Sigmoid colon (tissue), 7 donors: ENCODE data around the gene NCS1. TPM values are rescaled to one million over a fixed set of nuclear protein-coding genes. Genes with fewer than 3 reads are reported as not detected.

Source experiments
- DNase-seq: peaks from one replicate; pipeline ENCODE4 v3.0.0-alpha.2; 2019
- H3K27ac ChIP-seq, 4 donors: fragments of 200-600 bp; sonication (generic); one replicate each; pipeline ENCODE4 v1.5.1; 2016 to 2019; ENCODE audit warnings: mild to moderate bottlenecking in 1 of 4
- H3K27me3 ChIP-seq, 3 donors: fragments of 200-600 bp; sonication (generic); one replicate each; pipeline ENCODE4 v1.5.1; 2019; ENCODE audit warnings: mild to moderate bottlenecking in 1 of 3
- H3K36me3 ChIP-seq, 4 donors: fragments of 200-600 bp; sonication (generic); one replicate each; pipeline ENCODE4 v1.5.1; 2016 to 2019
- H3K4me1 ChIP-seq, 4 donors: fragments of 200-600 bp; sonication (generic); one replicate each; pipeline ENCODE4 v1.5.1; 2017 to 2019
- H3K4me3 ChIP-seq, 4 donors: fragments of 200-600 bp; sonication (generic); one replicate each; pipeline ENCODE4 v1.5.1; 2017 to 2019; ENCODE audit warnings: mild to moderate bottlenecking in 2 of 4, moderate library complexity in 1 of 4
- H3K9me3 ChIP-seq, 4 donors: fragments of 200-600 bp in 3 of 4; sonication (generic) in 3 of 4; one replicate each; pipeline versions ENCODE4 v1.5.1 to v1.6.1; 2013 to 2019
- CTCF ChIP-seq, 4 experiments: fragments of 450-650 bp in 3 of 4; fragments of 200-600 bp in 1 of 4; IDR thresholded peaks; one replicate each; pipeline ENCODE4 v1.5.1; 2016 to 2019; ENCODE audit warnings: antibody characterized with exemption in 4 of 4, mild to moderate bottlenecking in 3 of 4, moderate library complexity in 2 of 4
- EP300 ChIP-seq, 4 donors: sonication (generic); formaldehyde crosslinking; IDR thresholded peaks; one replicate each; pipeline ENCODE4 v1.6.1; 2017; ENCODE audit warnings: antibody characterized with exemption in 4 of 4
- POLR2A ChIP-seq, 2 donors: fragments of 450-650 bp; IDR thresholded peaks; one replicate each; pipeline ENCODE4 v1.6.1; 2016; ENCODE audit warnings: antibody characterized with exemption in 2 of 2, mild to moderate bottlenecking in 2 of 2, moderate library complexity in 2 of 2
- POLR2AphosphoS5 ChIP-seq, 4 donors: sonication (generic); formaldehyde crosslinking; IDR thresholded peaks; one replicate each; pipeline ENCODE4 v1.6.1; 2017; ENCODE audit warnings: antibody characterized with exemption in 4 of 4
- WGBS, 2 donors: extraction: QIAGEN DNeasy Blood & Tissue Kit; methylation state at CpG; one replicate each; pipeline ENCODE4 v1.1.7; 2013; 5-methylcytosine and 5-hydroxymethylcytosine counted together
- intact Hi-C: fragments of 100-400 bp; cut with DNase I; formaldehyde crosslinking; loops from one replicate; pipeline ENCODE4 v1.15.1; 2023
- polyA plus RNA-seq, 3 donors: library from polyadenylated mRNA; stranded (reverse); fragments of 200-250 nt; gene quantifications; one replicate each; pipeline ENCODE4 v1.2.3, GENCODE V29; 2013
- total RNA-seq, 4 donors: library from RNA; depleted of rRNA; stranded (reverse); fragments of >200 nt; gene quantifications; one replicate each; pipeline ENCODE4 v1.1.0, GENCODE V29; 2016
- donor health status: healthy with polysubstance abuse.
- donor health status: Bipolar disorder and iron deficiency.
- donor health status: healthy.

NCS1 gene
- total and polyA plus RNA-seq, 7 donors = 0.69 to 133 (median 78.5) TPM

DNA sequence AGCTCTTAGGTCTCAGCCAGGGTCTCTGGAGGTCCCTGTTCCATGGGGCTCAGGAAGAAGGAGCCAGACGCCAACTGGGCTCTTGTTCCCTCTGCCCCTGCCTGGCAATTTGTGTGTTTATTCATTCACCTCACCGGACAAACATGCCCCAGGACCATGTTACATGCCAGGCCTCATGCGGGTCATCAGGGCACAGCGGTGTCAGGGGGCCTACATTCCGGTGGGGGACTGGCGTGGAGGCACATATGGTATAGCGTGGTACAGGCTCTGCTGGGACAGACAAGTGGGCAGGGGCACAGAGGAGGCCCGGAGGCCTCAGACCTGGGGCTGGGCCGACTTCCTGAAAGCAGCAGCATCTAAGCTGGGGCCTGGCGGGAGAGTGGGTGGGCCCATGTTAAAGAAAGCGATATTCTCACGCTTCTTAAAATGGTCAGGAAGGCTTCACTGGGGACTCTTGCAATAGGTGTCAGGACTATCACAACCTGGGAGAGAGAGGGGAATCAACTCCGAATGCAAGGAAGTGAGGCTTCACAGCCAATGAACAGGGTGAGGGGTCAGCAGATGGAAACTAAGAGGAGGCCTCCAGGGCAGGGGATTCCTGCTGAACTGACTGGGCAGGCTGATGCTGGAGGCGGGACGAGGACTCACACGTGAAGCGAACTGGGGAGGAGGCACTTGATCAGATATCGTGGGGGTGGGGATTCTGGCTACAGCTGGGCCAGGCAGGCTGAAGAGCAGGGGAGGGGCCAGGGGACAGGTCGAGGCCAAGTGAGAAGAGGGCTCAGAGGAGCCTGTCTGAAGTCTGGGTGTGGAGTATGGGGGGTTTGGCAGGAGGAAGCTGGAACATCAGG lies 41.9 kb downstream of the NCS1 start:
- no peak for TF ChIP-seq CTCF (IDR thresholded peaks at IDR 0.05)
- TF ChIP-seq POLR2A (IDR thresholded peaks at IDR 0.05) = no peak
- no peak for TF ChIP-seq EP300 (IDR thresholded peaks at IDR 0.05)
- TF ChIP-seq POLR2AphosphoS5 (IDR thresholded peaks at IDR 0.05) = no peak
- Histone ChIP-seq H3K9me3 (no peaks in the 10 kb centered on the region), H3K4me3 (no peak overlapping the region), H3K27ac (peak overlapping the region; percentile 69 to 99 (median 76)), H3K27me3 (no peaks in the 10 kb centered on the region), H3K4me1 (peaks cover 0 to 78% (median 68%) of the 10 kb centered on the region in 4 donors), H3K36me3 (peaks cover 0 to 20% (median 7%) of the 10 kb centered on the region in 4 donors)
- no peak for DNase-seq
- 80 to 88% methylated on average over 19 of the region's 19 CpGs for WGBS, 2 donors
- intact Hi-C loops = no loop called here

- TF ChIP-seq CTCF (IDR thresholded peaks at IDR 0.05) (no peak), EP300 (IDR thresholded peaks at IDR 0.05) (no peak), POLR2A (IDR thresholded peaks at IDR 0.05) (no peak), POLR2AphosphoS5 (IDR thresholded peaks at IDR 0.05) (no peak)
- intact Hi-C loops = no loop called here
- DNase-seq = no peak
- Histone ChIP-seq H3K9me3 (no peaks in the 10 kb centered on the region), H3K4me1 (peaks cover 0 to 78% (median 68%) of the 10 kb centered on the region in 4 donors), H3K27ac (peak overlapping the region; percentile 69 to 99 (median 76)), H3K4me3 (no peak overlapping the region), H3K27me3 (no peaks in the 10 kb centered on the region), H3K36me3 (peaks cover 0 to 20% (median 7%) of the 10 kb centered on the region in 4 donors)
- WGBS, 2 donors = 76 to 82% methylated on average over 3 of the region's 3 CpGs
These were observed 42.7 kb downstream of the NCS1 start for GRCh38 chr9:130214776-130215340.

- WGBS, 2 donors = 84 to 91% methylated on average over 16 of the region's 16 CpGs
- TF ChIP-seq CTCF (IDR thresholded peaks at IDR 0.05) (no peak), POLR2AphosphoS5 (IDR thresholded peaks at IDR 0.05) (peak in 3 of 4 donors; percentile 18 to 65 (median 39)), POLR2A (IDR thresholded peaks at IDR 0.05) (no peak), EP300 (IDR thresholded peaks at IDR 0.05) (no peak)
- Histone ChIP-seq H3K4me1 (peaks cover 0 to 78% (median 69%) of the 10 kb centered on the region in 4 donors), H3K27me3 (no peaks in the 10 kb centered on the region), H3K9me3 (no peaks in the 10 kb centered on the region), H3K27ac (peak overlapping the region; percentile 69 to 99 (median 76)), H3K4me3 (no peak overlapping the region), H3K36me3 (peaks cover 0 to 20% (median 7%) of the 10 kb centered on the region in 4 donors)
- peak; percentile 89 for DNase-seq
- intact Hi-C loops = no loop called here
These were observed 43.3 kb downstream of the NCS1 start for GRCh38 chr9:130215341-130216119.

DNA sequence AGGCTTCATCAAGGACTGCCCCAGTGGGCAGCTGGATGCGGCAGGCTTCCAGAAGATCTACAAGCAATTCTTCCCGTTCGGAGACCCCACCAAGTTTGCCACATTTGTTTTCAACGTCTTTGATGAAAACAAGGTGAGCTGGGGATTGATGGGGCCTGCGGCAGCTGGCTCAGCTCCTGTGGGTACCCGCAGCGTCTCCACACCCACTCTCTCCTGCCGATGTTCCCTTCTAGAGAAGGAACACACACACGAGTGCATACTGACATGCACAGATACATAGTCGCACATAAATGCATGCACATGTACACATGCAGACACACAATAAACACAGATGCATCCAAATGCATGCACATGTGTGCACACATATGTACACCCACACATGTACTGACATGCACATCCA lies 45.6 kb downstream of the NCS1 start:
- TF ChIP-seq POLR2A (IDR thresholded peaks at IDR 0.05) (no peak), CTCF (IDR thresholded peaks at IDR 0.05) (no peak)
- Histone ChIP-seq H3K4me1 (peaks cover 0 to 68% (median 58%) of the 10 kb centered on the region in 4 donors), H3K27me3 (no peaks in the 10 kb centered on the region), H3K27ac (peak overlapping the region in 3 of 4 donors; percentile 75 to 99 (median 78)), H3K4me3 (no peak overlapping the region), H3K9me3 (no peaks in the 10 kb centered on the region), H3K36me3 (peaks cover 0 to 18% (median 9%) of the 10 kb centered on the region in 4 donors)
- no peak for DNase-seq
- 92 to 94% methylated on average over 10 of the region's 10 CpGs for WGBS, 2 donors
- intact Hi-C loops = no loop called here
